SU-DHL-6 (cell line): Measurements from ENCODE around the gene RHOT1.

Source experiments
- H2AFZ ChIP-seq: fragments of 200-600 bp; sonication (generic); 2 replicates; pipeline ENCODE4 v1.6.1; 2014; ENCODE audit warnings: low read depth, mild to moderate bottlenecking, moderate library complexity, mixed read lengths, antibody characterized with exemption, low read length; ENCODE audit not compliant: severe bottlenecking
- H3F3A ChIP-seq: fragments of 200-600 bp; shearing (Covaris generic); 2 replicates; pipeline ENCODE4 v1.6.0; 2016; ENCODE audit warnings: antibody characterized with exemption, mild to moderate bottlenecking; ENCODE audit not compliant: insufficient read depth
- H3K27ac ChIP-seq: fragments of 200-600 bp; sonication (generic); 2 replicates; pipeline ENCODE4 v1.5.1; 2016; ENCODE audit warnings: low read depth, mild to moderate bottlenecking, low read length, moderate library complexity, mixed read lengths
- H3K27me3 ChIP-seq: fragments of 200-600 bp; sonication (generic), shearing (Covaris generic); 2 replicates; pipeline ENCODE4 v1.6.0; 2014; ENCODE audit warnings: mild to moderate bottlenecking, low read length
- H3K36me3 ChIP-seq: fragments of 200-600 bp; sonication (generic); 2 replicates; pipeline ENCODE4 v1.6.1; 2014; ENCODE audit warnings: mild to moderate bottlenecking, low read length, mixed read lengths
- H3K4me2 ChIP-seq: fragments of 300-600, 200-600 bp; shearing (Covaris generic), sonication (generic); 2 replicates; pipeline ENCODE4 v1.6.0; 2014; ENCODE audit warnings: low read length, low read depth, mild to moderate bottlenecking; ENCODE audit not compliant: poor library complexity, severe bottlenecking
- H3K4me3 ChIP-seq: fragments of 200-600 bp; sonication (generic); 2 replicates; pipeline ENCODE4 v1.5.1; 2014; ENCODE audit warnings: antibody characterized with exemption, low read length, mild to moderate bottlenecking, mixed read lengths; ENCODE audit not compliant: insufficient read depth, poor library complexity, severe bottlenecking
- H3K79me2 ChIP-seq: fragments of 200-600 bp; sonication (generic); 2 replicates; pipeline ENCODE4 v1.6.1; 2014; ENCODE audit warnings: mild to moderate bottlenecking, low read length, moderate library complexity; ENCODE audit not compliant: insufficient read depth
- H3K9ac ChIP-seq: fragments of 200-600 bp; sonication (generic); 2 replicates; pipeline ENCODE4 v1.7.0; 2014; ENCODE audit warnings: mild to moderate bottlenecking, low read length
- H3K9me2 ChIP-seq: fragments of 200-600 bp; sonication (generic); replicated peaks from 2 replicates; pipeline ENCODE4 v1.6.1; 2014; ENCODE audit warnings: low read length; ENCODE audit not compliant: insufficient read depth
- H3K9me3 ChIP-seq: fragments of 200-600 bp; sonication (generic); 2 replicates; pipeline ENCODE4 v1.6.1; 2014; ENCODE audit warnings: low read length, mixed read lengths; ENCODE audit not compliant: insufficient read depth
- H4K20me1 ChIP-seq: fragments of 200-600 bp; sonication (generic); 2 replicates; pipeline ENCODE4 v1.6.1; 2014; ENCODE audit warnings: low read depth, mild to moderate bottlenecking, antibody characterized with exemption, low read length, moderate library complexity, mixed read lengths
- CTCF ChIP-seq: fragments of 200-600 bp; sonication (generic); IDR thresholded peaks from one replicate; pipeline ENCODE4 v1.5.1; 2017; ENCODE audit warnings: antibody characterized with exemption, mild to moderate bottlenecking, low read length, moderate library complexity; ENCODE audit not compliant: insufficient read depth, poor library complexity, severe bottlenecking
- EZH2phosphoT487 ChIP-seq: fragments of 200-600 bp; sonication (generic), shearing (Covaris generic); conservative IDR thresholded peaks from 2 replicates; pipeline ENCODE4 v1.6.1; 2018; ENCODE audit warnings: mild to moderate bottlenecking, antibody characterized with exemption, low read length, moderate library complexity, mixed read lengths

RHOT1 gene

GRCh38 chr17:32240750-32241149 lies 98.4 kb downstream of the RHOT1 start:
- Histone ChIP-seq H3K9me3 (no peaks in the 10 kb centered on the region), H3K27me3 (no peaks in the 10 kb centered on the region), H3K4me3 (no peak overlapping the region), H3K27ac (no peak overlapping the region), H3K4me2 (no peak overlapping the region), H3K9me2 (no peaks in the 10 kb centered on the region), H2AFZ (no peak overlapping the region), H4K20me1 (no peaks in the 10 kb centered on the region), H3K9ac (no peak overlapping the region), H3F3A (no peaks in the 10 kb centered on the region), H3K36me3 (no peaks in the 10 kb centered on the region), H3K79me2 (no peaks in the 10 kb centered on the region)
- no peak for TF ChIP-seq CTCF
- TF ChIP-seq EZH2phosphoT487, result no peak

- Histone ChIP-seq H3K4me3 (no peak overlapping the region), H2AFZ (no peak overlapping the region), H3F3A (no peaks in the 10 kb centered on the region), H3K9ac (no peak overlapping the region), H3K27me3 (no peaks in the 10 kb centered on the region), H3K27ac (no peak overlapping the region), H3K79me2 (no peaks in the 10 kb centered on the region), H4K20me1 (no peaks in the 10 kb centered on the region), H3K36me3 (no peaks in the 10 kb centered on the region), H3K4me2 (no peak overlapping the region), H3K9me2 (no peaks in the 10 kb centered on the region), H3K9me3 (no peaks in the 10 kb centered on the region)
- TF ChIP-seq EZH2phosphoT487 (no peak), CTCF (no peak)
Measured at GRCh38 chr17:32241640-32242039, 99.3 kb downstream of the RHOT1 start.

GRCh38 chr17:32249475-32249874 lies 107.2 kb downstream of the RHOT1 start:
- Histone ChIP-seq H4K20me1 (no peaks in the 10 kb centered on the region), H3K27ac (no peak overlapping the region), H3K4me2 (no peak overlapping the region), H3K27me3 (no peaks in the 10 kb centered on the region), H3K4me3 (no peak overlapping the region), H3F3A (no peaks in the 10 kb centered on the region), H3K36me3 (no peaks in the 10 kb centered on the region), H3K9ac (no peak overlapping the region), H3K9me2 (no peaks in the 10 kb centered on the region), H3K79me2 (no peaks in the 10 kb centered on the region), H3K9me3 (no peaks in the 10 kb centered on the region), H2AFZ (no peak overlapping the region)
- TF ChIP-seq CTCF, result no peak
- no peak for TF ChIP-seq EZH2phosphoT487
